ENCODE data around the gene FREM1.

DNA sequence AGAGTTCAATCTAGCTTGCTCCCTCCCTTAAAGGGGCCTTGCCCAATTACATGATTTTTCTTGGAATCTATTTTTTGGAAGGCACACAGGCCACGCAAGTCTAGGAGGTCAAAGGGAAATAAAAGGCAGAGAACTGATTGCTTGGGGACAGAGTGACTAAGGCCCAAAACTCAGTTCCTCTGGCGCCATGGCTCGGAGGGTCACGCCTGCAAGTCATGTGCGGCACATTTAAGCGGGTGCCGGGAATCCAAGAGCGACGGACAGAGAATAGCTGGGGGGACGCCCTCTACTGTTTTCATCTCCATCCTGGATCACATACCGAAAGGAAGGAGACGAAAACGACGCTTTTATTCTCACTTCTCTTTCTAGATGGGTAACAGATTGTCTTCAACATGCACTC is 78.6 kb downstream of the FREM1 start:
- TF ChIP-seq, protein P1, sequence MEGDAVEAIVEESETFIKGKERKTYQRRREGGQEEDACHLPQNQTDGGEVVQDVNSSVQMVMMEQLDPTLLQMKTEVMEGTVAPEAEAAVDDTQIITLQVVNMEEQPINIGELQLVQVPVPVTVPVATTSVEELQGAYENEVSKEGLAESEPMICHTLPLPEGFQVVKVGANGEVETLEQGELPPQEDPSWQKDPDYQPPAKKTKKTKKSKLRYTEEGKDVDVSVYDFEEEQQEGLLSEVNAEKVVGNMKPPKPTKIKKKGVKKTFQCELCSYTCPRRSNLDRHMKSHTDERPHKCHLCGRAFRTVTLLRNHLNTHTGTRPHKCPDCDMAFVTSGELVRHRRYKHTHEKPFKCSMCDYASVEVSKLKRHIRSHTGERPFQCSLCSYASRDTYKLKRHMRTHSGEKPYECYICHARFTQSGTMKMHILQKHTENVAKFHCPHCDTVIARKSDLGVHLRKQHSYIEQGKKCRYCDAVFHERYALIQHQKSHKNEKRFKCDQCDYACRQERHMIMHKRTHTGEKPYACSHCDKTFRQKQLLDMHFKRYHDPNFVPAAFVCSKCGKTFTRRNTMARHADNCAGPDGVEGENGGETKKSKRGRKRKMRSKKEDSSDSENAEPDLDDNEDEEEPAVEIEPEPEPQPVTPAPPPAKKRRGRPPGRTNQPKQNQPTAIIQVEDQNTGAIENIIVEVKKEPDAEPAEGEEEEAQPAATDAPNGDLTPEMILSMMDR (IDR thresholded peaks at IDR 0.05) = no peak
- no peak for TF ChIP-seq EP300 (IDR thresholded peaks at IDR 0.05)

Data from tibial nerve (tissue), 4 donors.